ENCODE data around the gene PPP2R2D. TPM values are rescaled to one million over a fixed set of nuclear protein-coding genes. Genes with fewer than 3 reads are reported as not detected.

PPP2R2D gene
- total and polyA plus RNA-seq, 12 donors, result 26.8 to 46.5 (median 35.1) TPM

DNA sequence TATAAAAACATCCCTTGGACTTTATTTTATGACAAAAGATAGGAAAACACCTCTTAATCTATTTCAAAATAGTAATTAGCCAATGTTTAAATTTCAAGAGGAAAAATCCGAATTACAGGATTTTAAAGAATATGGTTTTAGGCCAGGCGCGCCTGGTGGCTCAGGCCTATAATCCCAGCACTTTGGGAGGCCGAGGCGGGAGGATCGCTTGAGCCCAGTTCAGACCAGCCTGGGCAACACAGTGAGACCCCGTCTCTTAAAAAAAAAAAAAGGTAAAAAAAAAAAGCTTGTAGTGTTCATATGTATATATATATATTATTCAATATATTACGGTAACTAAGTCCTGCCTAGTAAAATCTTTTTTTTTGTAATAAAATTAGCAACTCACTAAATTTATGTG lies 79.5 kb downstream of the PPP2R2D start:
- Histone ChIP-seq H3K27me3 (peaks cover 0 to 24% (median 0%) of the 10 kb centered on the region in 7 donors), H3K4me1 (peaks cover 4 to 47% (median 42%) of the 10 kb centered on the region in 9 donors), H3K27ac (peak overlapping the region in 9 of 10 donors; percentile 49 to 91 (median 81)), H3K9me3 (no peaks in the 10 kb centered on the region), H3K4me3 (peak overlapping the region; percentile 24 to 99 (median 90)), H3K36me3 (peaks cover 0 to 5% (median 0%) of the 10 kb centered on the region in 9 donors)
- WGBS, 2 donors, result 78 to 82% methylated on average over 8 of the region's 8 CpGs
- intact Hi-C loops (cut with DNase I), result loop anchor here in 4 of 10 donors (5.0 kb wide), 3 partner anchors 42 to 83 kb away; partner anchors contain the start of gene PPP2R2D (in 1 of the 4)
- no peak for DNase-seq
- ATAC-seq, result no peak
- TF ChIP-seq, protein P1, sequence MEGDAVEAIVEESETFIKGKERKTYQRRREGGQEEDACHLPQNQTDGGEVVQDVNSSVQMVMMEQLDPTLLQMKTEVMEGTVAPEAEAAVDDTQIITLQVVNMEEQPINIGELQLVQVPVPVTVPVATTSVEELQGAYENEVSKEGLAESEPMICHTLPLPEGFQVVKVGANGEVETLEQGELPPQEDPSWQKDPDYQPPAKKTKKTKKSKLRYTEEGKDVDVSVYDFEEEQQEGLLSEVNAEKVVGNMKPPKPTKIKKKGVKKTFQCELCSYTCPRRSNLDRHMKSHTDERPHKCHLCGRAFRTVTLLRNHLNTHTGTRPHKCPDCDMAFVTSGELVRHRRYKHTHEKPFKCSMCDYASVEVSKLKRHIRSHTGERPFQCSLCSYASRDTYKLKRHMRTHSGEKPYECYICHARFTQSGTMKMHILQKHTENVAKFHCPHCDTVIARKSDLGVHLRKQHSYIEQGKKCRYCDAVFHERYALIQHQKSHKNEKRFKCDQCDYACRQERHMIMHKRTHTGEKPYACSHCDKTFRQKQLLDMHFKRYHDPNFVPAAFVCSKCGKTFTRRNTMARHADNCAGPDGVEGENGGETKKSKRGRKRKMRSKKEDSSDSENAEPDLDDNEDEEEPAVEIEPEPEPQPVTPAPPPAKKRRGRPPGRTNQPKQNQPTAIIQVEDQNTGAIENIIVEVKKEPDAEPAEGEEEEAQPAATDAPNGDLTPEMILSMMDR (IDR thresholded peaks at IDR 0.05), result no peak

DNA sequence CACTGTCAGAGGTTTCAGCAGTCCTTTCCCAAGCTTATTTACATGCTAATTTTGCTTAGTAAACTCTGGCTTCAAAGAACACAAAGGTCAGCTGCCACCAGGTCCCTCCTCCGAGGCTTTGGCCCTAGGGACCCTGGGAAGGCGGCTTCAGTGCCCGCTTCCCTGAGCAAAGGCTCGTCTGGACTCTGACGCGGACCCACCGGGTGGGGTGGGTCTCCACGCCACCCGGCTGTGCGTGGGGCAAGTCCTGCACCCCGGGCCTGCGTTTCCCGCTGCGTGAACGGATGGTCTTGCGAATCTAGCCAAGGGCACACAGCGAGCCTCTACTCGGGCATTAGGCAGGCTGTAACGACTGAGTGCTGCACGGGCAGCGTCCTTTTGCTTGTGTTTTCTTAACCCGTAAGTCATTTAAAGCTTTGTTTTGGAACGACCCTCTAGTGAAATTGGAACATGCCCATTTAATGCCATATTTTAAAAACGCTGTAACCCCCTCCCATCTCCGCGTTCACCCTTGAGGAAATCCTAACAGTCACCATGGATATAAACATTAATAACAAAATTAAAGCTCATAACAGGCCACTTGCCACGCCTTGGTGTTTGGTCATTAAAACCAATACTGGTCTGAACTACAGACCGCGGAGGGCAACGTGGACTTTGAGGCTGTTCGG lies 80.1 kb downstream of the PPP2R2D start:
- intact Hi-C loops (cut with DNase I), result loop anchor here in 5 of 10 donors (1.0 to 5.0 kb wide), 4 partner anchors 15 to 84 kb away; partner anchors contain the start of gene PPP2R2D (in 1 of the 5)
- peaks cover 4 to 41% (median 36%) of the 10 kb centered on the region in 9 donors for H3K4me1 ChIP-seq
- peak in 6 of 8 donors; percentile 15 to 56 (median 24) for ATAC-seq
- H3K9me3 ChIP-seq, result no peaks in the 10 kb centered on the region
- H3K36me3 ChIP-seq, result peaks cover 0 to 5% (median 0%) of the 10 kb centered on the region in 9 donors
- TF ChIP-seq, protein P1 (IDR thresholded peaks at IDR 0.05), result no peak
- 5 to 6% methylated on average over 31 of the region's 31 CpGs for WGBS, 2 donors
- peak overlapping the region; percentile 61 to 99 (median 90) for H3K4me3 ChIP-seq
- peak; percentile 27 to 33 for DNase-seq
- peaks cover 0 to 24% (median 0%) of the 10 kb centered on the region in 7 donors for H3K27me3 ChIP-seq
- H3K27ac ChIP-seq, result peak overlapping the region; percentile 60 to 91 (median 84)

DNA sequence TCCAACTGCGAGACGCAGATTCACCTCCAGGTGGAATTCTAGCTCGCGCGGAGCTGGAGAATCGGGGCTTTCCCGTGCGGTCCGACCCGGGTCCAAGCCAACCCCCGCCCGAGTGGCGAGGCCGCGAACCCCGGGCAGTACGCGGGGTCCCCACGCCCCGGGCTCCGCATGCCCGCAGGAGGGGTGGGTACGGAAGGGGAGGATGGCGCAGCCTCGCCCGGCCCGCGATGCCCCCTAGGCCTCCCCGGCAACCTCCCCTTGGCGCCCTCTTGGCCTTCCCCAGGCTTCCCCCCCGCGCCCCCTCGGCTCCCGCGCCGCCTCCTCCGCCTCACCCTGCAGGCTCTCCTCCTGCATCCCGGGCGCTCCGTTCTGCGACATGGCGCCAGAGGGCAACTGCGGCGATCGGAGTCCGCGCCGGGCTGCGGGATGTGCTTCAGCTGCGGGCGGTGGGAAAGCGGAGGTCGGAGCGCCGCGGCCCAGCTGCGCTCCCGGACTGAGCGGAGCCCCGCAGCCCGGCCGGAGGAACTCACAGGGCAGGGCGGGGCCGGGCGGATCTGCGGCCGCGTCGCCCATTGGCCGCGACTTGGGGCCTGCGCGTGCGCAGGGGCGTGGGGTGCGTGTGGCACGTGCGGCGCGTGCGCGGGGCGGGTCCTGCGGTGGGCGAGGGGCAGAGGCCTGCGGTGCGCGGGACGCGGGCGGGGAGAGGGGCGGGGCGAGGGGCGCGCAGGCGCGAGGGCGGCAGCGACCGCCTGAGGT lies 80.8 kb downstream of the PPP2R2D start, which contains the start of gene BNIP3:
TSS of gene BNIP3 (minus strand) at position 495 of the 756 bp plus-strand sequence. CDS start at position 378, 117 bp downstream.
- Histone ChIP-seq H3K27ac (peak within 1 kb of the TSS; percentile 60 to 91 (median 84)), H3K4me1 (peaks cover 4 to 40% (median 35%) of the 10 kb centered on the region in 9 donors), H3K4me3 (peak within 1 kb of the TSS; percentile 61 to 99 (median 90)), H3K27me3 (peaks cover 0 to 24% (median 0%) of the 10 kb centered on the region in 7 donors), H3K36me3 (peaks cover 0 to 5% (median 0%) of the 10 kb centered on the region in 9 donors), H3K9me3 (no peaks in the 10 kb centered on the region)
- intact Hi-C loops (cut with DNase I), result loop anchor here in 5 of 10 donors (1.0 to 5.0 kb wide), 4 partner anchors 15 to 84 kb away; partner anchors contain the start of gene PPP2R2D (in 1 of the 5)
- TF ChIP-seq, protein P1 (IDR thresholded peaks at IDR 0.05), result peak in 2 of 9 donors; percentile 7 to 14
- 0 to 1% methylated on average over 32 to 100 of the region's 100 CpGs for WGBS, 2 donors
- peak; percentile 93 to 99 for DNase-seq
- ATAC-seq, result peak; percentile 93 to 97 (median 96)
